Measurements from ENCODE around the gene KLC3. TPM values are rescaled to one million over a fixed set of nuclear protein-coding genes. Genes with fewer than 3 reads are reported as not detected.
"Not testable (repeated sequence)": the region's sequence is repeated elsewhere in the genome, so short reads cannot be mapped to it uniquely, and the experiment has no call there.

KLC3 gene
- polyA plus RNA-seq, 4 donors: 0.06 TPM; not detected in 3

DNA sequence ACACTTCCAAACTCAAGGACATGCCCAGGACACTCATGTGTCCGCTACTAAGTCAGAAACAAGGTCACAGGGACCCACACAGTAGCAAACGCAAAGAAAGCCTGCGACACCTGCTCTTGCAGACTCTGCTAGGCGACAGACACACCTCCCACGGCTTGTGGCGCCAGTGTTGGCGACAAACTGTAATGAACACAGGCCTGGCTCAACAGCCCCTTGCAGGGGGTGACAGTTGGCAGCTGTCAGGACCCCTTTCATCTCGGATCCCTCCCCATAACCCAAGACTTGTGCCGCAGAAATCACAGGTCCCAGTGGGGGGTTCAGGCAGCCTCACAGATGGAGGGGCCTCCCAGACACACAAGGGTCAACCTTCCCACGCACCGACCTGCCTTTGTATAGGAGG lies 18.2 kb upstream of the KLC3 start:
- DNase-seq (no peak), FAIRE-seq (no peak)
- H3K27me3 ChIP-seq (ENCODE audit: control insufficient read depth in 3 of 3, insufficient read depth in 3 of 3, low read length in 3 of 3): peaks cover 7 to 31% (median 20%) of the 10 kb centered on the region in 3 donors
- no peaks in the 10 kb centered on the region for H3K9me3 ChIP-seq (ENCODE audit: control insufficient read depth in 2 of 2, insufficient read depth in 1 of 2, low read depth in 1 of 2, low read length in 1 of 2)
- H3K36me3 ChIP-seq (ENCODE audit: control insufficient read depth in 3 of 3, insufficient read depth in 2 of 3, low read depth in 1 of 3, low read length in 3 of 3): no peaks in the 10 kb centered on the region
- H3K27ac ChIP-seq (ENCODE audit: low read depth in 1 of 3, low read length in 2 of 3): no peak overlapping the region
- peaks cover 0 to 8% (median 0%) of the 10 kb centered on the region in 3 donors for H3K4me1 ChIP-seq (ENCODE audit: control insufficient read depth in 3 of 3, insufficient read depth in 2 of 3, low read depth in 1 of 3, low read length in 2 of 3)
- no peak overlapping the region for H3K4me3 ChIP-seq (ENCODE audit: low read depth in 1 of 3, low read length in 3 of 3)
- WGBS, 3 donors: 20 to 33% (median 24%) methylated on average over 11 of the region's 11 CpGs

DNA sequence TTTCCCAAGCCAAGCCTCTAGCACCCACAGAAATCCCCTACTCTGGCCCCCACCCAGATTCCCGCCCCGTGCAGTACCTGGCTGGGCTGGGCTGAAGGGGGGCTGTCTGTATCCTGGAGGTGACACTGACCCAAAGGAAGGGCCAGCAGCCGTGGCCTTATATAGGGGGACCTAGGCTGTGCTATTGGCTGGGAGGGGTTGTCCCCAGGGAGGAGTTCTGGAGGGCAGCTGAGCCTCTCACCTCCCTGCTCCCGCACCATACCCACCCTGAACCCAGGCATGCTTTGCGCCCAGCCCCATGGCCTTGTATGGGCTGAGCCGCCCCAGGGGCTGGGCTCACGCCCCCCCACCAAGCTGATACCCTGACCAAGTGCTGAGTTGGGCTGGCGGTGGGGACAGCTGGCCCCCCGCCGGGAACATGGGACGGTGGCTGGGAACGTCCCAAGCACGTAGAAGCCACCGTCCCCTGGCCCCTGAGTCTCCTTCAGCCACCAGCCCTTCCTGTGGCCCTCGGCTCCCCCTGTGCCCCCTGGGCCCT lies 17.7 kb upstream of the KLC3 start, which contains the start of gene CKM:
TSS of gene CKM (minus strand) at position 132 of the 538 bp plus-strand sequence. CDS start 3,162 bp downstream, outside the sequence.
- H3K4me3 ChIP-seq (ENCODE audit: low read depth in 1 of 3, low read length in 3 of 3): peak within 1 kb of the TSS in 1 of 3 donors; percentile 24
- H3K9me3 ChIP-seq (ENCODE audit: control insufficient read depth in 2 of 2, insufficient read depth in 1 of 2, low read depth in 1 of 2, low read length in 1 of 2): no peaks in the 10 kb centered on the region
- no peaks in the 10 kb centered on the region for H3K36me3 ChIP-seq (ENCODE audit: control insufficient read depth in 3 of 3, insufficient read depth in 2 of 3, low read depth in 1 of 3, low read length in 3 of 3)
- DNase-seq: no peak
- H3K27me3 ChIP-seq (ENCODE audit: control insufficient read depth in 3 of 3, insufficient read depth in 3 of 3, low read length in 3 of 3): peaks cover 7 to 31% (median 18%) of the 10 kb centered on the region in 3 donors
- H3K4me1 ChIP-seq (ENCODE audit: control insufficient read depth in 3 of 3, insufficient read depth in 2 of 3, low read depth in 1 of 3, low read length in 2 of 3): peaks cover 0 to 8% (median 0%) of the 10 kb centered on the region in 3 donors
- WGBS, 3 donors: 38 to 43% (median 43%) methylated on average over 12 to 15 of the region's 15 CpGs
- no peak for FAIRE-seq
- H3K27ac ChIP-seq (ENCODE audit: low read depth in 1 of 3, low read length in 2 of 3): no peak within 1 kb of the TSS

DNA sequence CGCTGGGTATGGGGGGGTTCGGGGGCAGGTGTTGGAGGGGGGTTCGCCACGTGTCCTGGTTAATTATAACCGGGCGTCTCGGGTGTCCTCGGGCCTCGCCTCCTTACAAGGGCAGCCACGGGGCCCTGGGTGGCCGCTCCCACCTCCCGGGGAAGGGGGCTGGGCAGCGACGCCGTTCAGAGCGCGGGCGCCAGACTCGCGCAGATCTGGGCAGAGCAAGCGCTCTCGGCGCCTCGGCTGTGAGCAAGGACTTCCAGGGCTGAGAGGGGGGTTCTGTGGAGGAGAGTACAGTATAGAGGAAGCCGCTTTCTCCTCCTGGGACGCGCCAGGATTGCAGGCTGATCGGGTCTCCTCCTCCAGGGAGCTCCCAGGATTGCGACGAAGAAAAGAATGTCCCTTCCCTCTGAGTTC lies 16.9 kb upstream of the KLC3 start:
- H3K9me3 ChIP-seq (ENCODE audit: control insufficient read depth in 2 of 2, insufficient read depth in 1 of 2, low read depth in 1 of 2, low read length in 1 of 2): no peaks in the 10 kb centered on the region
- peaks cover 0 to 8% (median 0%) of the 10 kb centered on the region in 3 donors for H3K4me1 ChIP-seq (ENCODE audit: control insufficient read depth in 3 of 3, insufficient read depth in 2 of 3, low read depth in 1 of 3, low read length in 2 of 3)
- DNase-seq: peak in 1 of 2 donors; percentile 54
- H3K36me3 ChIP-seq (ENCODE audit: control insufficient read depth in 3 of 3, insufficient read depth in 2 of 3, low read depth in 1 of 3, low read length in 3 of 3): no peaks in the 10 kb centered on the region
- FAIRE-seq: no peak
- 2 to 5% (median 4%) methylated on average over 28 to 30 of the region's 30 CpGs for WGBS, 3 donors
- H3K27me3 ChIP-seq (ENCODE audit: control insufficient read depth in 3 of 3, insufficient read depth in 3 of 3, low read length in 3 of 3): peaks cover 7 to 31% (median 18%) of the 10 kb centered on the region in 3 donors
- H3K27ac ChIP-seq (ENCODE audit: low read depth in 1 of 3, low read length in 2 of 3): no peak overlapping the region
- peak overlapping the region in 1 of 3 donors; percentile 24 for H3K4me3 ChIP-seq (ENCODE audit: low read depth in 1 of 3, low read length in 3 of 3)

DNA sequence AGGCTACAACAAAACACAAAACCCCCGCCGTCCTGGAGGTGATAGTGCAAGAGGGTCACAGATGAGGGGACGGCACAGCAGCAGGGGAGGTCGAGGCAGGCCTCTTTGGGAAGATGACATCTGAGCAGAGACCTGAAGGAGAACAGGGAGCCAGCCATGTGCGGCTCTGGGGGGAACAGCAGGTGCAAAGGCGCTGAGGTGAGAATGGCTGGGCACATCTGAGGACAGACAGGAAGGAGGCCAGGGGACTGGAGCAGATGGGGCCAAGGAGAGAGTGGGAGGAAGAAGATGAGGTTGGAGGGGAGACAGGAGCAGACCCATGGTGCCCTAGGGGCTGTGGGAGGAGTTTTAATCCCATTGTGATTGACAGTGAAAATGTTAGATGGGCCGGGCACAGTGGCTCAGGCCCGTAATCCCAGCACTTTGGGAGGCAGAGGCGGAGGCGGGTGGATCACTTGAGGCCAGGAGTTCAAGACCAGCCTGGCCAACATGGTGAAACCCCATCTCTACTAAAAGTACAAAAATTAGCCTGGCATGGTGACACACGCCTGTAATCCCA lies 16.1 kb upstream of the KLC3 start:
- no peaks in the 10 kb centered on the region for H3K9me3 ChIP-seq (ENCODE audit: control insufficient read depth in 2 of 2, insufficient read depth in 1 of 2, low read depth in 1 of 2, low read length in 1 of 2)
- WGBS, 3 donors: 55 to 66% (median 66%) methylated on average over 11 of the region's 11 CpGs
- FAIRE-seq (no peak), DNase-seq (no peak)
- H3K36me3 ChIP-seq (ENCODE audit: control insufficient read depth in 3 of 3, insufficient read depth in 2 of 3, low read depth in 1 of 3, low read length in 3 of 3): no peaks in the 10 kb centered on the region
- no peak overlapping the region for H3K27ac ChIP-seq (ENCODE audit: low read depth in 1 of 3, low read length in 2 of 3)
- peaks cover 0 to 8% (median 0%) of the 10 kb centered on the region in 3 donors for H3K4me1 ChIP-seq (ENCODE audit: control insufficient read depth in 3 of 3, insufficient read depth in 2 of 3, low read depth in 1 of 3, low read length in 2 of 3)
- no peak overlapping the region for H3K4me3 ChIP-seq (ENCODE audit: low read depth in 1 of 3, low read length in 3 of 3)
- H3K27me3 ChIP-seq (ENCODE audit: control insufficient read depth in 3 of 3, insufficient read depth in 3 of 3, low read length in 3 of 3): peaks cover 7 to 27% (median 18%) of the 10 kb centered on the region in 3 donors

DNA sequence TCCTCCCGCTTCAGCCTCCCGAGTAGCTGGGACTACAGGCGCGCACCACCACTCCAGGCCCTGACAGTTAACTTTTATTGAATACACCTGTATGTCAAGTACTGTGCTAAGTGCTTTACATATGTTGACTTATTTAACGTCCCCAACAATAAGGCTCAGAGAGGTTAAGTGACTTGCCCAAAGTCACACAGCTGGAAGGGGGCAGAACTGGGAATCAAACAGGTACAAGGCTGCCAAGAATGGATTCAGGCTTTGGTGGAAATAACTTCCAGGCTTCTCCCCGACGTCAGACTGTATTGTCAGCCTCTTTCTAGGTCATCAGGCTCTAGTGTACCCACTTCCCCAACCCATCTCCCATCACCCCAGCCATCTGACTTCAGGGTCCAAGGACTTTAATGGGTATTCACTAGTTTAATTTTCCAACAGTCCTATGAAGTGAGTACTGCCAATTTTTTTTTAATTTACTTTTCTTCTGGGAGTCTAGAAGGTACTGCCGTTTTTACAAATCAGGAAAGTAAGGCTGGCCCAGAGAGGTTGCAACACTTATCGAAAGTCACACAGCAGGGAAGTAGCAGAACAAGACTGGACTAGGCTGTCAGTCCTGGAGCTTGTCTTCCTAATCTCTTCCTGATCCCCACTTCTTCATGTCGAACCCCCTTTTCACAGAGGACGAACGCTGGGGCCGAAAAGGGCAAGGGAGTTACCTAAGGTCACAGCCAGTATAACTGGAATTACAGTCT lies 13.0 kb upstream of the KLC3 start:
- H3K27ac ChIP-seq (ENCODE audit: low read depth in 1 of 3, low read length in 2 of 3): no peak overlapping the region
- no peaks in the 10 kb centered on the region for H3K36me3 ChIP-seq (ENCODE audit: control insufficient read depth in 3 of 3, insufficient read depth in 2 of 3, low read depth in 1 of 3, low read length in 3 of 3)
- H3K27me3 ChIP-seq (ENCODE audit: control insufficient read depth in 3 of 3, insufficient read depth in 3 of 3, low read length in 3 of 3): peaks cover 7 to 22% (median 14%) of the 10 kb centered on the region in 3 donors
- peaks cover 0 to 8% (median 0%) of the 10 kb centered on the region in 3 donors for H3K4me1 ChIP-seq (ENCODE audit: control insufficient read depth in 3 of 3, insufficient read depth in 2 of 3, low read depth in 1 of 3, low read length in 2 of 3)
- FAIRE-seq (no peak), DNase-seq (no peak)
- H3K9me3 ChIP-seq (ENCODE audit: control insufficient read depth in 2 of 2, insufficient read depth in 1 of 2, low read depth in 1 of 2, low read length in 1 of 2): no peaks in the 10 kb centered on the region
- WGBS, 3 donors: 62 to 76% (median 71%) methylated on average over 13 of the region's 13 CpGs
- H3K4me3 ChIP-seq (ENCODE audit: low read depth in 1 of 3, low read length in 3 of 3): no peak overlapping the region

DNA sequence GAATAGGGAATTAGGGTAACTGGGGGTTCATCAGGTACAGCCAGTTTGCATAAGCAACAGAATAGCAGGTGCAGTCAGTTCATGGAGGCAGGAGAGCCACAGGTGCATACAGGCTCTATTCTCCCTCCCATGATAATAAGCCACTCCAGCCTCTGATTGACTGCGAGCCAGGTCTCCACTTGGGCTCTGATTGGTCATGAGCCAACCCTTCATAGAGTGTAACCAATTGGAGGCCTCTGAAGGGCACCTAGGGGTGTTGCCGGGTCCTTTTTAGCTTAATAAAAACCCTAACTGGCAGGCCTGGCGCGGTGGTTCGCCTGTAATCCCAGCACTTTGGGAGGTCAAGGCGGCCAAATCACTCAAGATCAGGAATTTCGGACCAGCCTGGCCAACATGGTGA lies 9.1 kb upstream of the KLC3 start:
- no peaks in the 10 kb centered on the region for H3K4me1 ChIP-seq (ENCODE audit: control insufficient read depth in 3 of 3, insufficient read depth in 2 of 3, low read depth in 1 of 3, low read length in 2 of 3)
- no peaks in the 10 kb centered on the region for H3K9me3 ChIP-seq (ENCODE audit: control insufficient read depth in 2 of 2, insufficient read depth in 1 of 2, low read depth in 1 of 2, low read length in 1 of 2)
- DNase-seq (no peak), FAIRE-seq (no peak)
- H3K27ac ChIP-seq (ENCODE audit: low read depth in 1 of 3, low read length in 2 of 3): no peak overlapping the region
- WGBS, 3 donors: 78 to 83% (median 78%) methylated on average over 7 of the region's 7 CpGs
- no peaks in the 10 kb centered on the region for H3K36me3 ChIP-seq (ENCODE audit: control insufficient read depth in 3 of 3, insufficient read depth in 2 of 3, low read depth in 1 of 3, low read length in 3 of 3)
- peaks cover 0 to 3% (median 2%) of the 10 kb centered on the region in 3 donors for H3K27me3 ChIP-seq (ENCODE audit: control insufficient read depth in 3 of 3, insufficient read depth in 3 of 3, low read length in 3 of 3)
- H3K4me3 ChIP-seq (ENCODE audit: low read depth in 1 of 3, low read length in 3 of 3): no peak overlapping the region

DNA sequence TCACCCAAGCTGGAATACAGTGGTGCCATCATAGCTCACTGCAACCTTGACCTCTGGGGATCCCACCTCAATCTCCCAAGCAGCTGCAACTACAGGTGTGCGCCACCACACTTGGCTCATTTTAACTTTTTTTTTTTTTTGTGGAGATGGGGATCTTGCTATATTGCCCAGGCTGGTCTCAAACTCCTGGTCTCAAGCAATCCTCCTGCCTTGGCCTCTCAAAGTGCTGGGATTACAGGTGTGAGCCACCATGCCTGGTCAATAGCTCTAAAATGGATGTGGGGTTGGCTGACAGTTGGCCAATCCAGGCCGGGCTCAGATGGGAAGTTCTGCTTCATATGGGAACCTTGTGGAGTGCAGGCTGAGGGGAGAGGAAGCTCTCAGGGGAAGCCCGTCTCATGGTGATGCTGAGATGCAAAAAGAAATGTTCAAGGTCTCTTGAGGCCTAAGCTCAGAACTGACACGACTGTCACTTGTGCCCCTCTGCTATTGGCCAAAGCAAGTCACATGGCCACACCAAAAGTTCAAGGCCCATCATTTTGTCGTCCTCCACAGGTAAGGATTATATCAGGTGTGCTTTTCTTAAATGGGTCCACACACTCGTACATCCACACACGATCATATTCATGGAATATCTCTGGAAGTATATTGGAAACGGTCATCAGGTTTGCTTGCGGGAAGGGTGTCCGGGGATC lies 6.8 kb upstream of the KLC3 start:
- Histone ChIP-seq H3K36me3 (ENCODE audit: control insufficient read depth in 3 of 3, insufficient read depth in 2 of 3, low read depth in 1 of 3, low read length in 3 of 3) (no peaks in the 10 kb centered on the region), H3K27ac (ENCODE audit: low read depth in 1 of 3, low read length in 2 of 3) (no peak overlapping the region), H3K4me3 (ENCODE audit: low read depth in 1 of 3, low read length in 3 of 3) (no peak overlapping the region), H3K9me3 (ENCODE audit: control insufficient read depth in 2 of 2, insufficient read depth in 1 of 2, low read depth in 1 of 2, low read length in 1 of 2) (no peaks in the 10 kb centered on the region), H3K27me3 (ENCODE audit: control insufficient read depth in 3 of 3, insufficient read depth in 3 of 3, low read length in 3 of 3) (peaks cover 0 to 3% (median 2%) of the 10 kb centered on the region in 3 donors), H3K4me1 (ENCODE audit: control insufficient read depth in 3 of 3, insufficient read depth in 2 of 3, low read depth in 1 of 3, low read length in 2 of 3) (no peaks in the 10 kb centered on the region)
- no peak for DNase-seq
- WGBS, 3 donors: 78 to 80% (median 79%) methylated on average over 10 of the region's 10 CpGs
- FAIRE-seq: no peak

DNA sequence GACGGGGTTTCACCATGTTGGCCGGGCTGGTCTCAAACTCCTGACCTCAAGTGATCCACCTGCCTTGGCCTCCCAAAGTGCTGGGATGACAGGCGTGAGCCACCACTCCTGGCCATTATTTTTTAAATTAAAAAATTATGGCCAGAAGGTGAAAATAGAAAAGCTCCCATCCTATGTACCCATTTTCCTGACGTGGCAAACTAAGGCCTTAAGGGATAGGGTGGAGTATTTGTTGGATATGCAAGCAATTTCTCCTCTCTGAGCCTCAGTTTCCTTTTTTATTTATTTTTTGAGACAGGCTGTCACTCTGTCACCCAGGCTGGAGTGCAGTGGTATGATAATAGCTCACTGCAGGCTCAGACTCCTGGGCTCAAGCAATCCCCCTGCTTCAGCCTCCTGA lies 5.7 kb upstream of the KLC3 start:
- not testable (repeated sequence) for H3K27me3 ChIP-seq (ENCODE audit: control insufficient read depth in 3 of 3, insufficient read depth in 3 of 3, low read length in 3 of 3); H3K27ac ChIP-seq (ENCODE audit: low read depth in 1 of 3, low read length in 2 of 3); DNase-seq; FAIRE-seq; H3K4me3 ChIP-seq (ENCODE audit: low read depth in 1 of 3, low read length in 3 of 3); H3K9me3 ChIP-seq (ENCODE audit: control insufficient read depth in 2 of 2, insufficient read depth in 1 of 2, low read depth in 1 of 2, low read length in 1 of 2); H3K4me1 ChIP-seq (ENCODE audit: control insufficient read depth in 3 of 3, insufficient read depth in 2 of 3, low read depth in 1 of 3, low read length in 2 of 3); H3K36me3 ChIP-seq (ENCODE audit: control insufficient read depth in 3 of 3, insufficient read depth in 2 of 3, low read depth in 1 of 3, low read length in 3 of 3)
- 83 to 91% (median 90%) methylated on average over 4 of the region's 4 CpGs for WGBS, 3 donors

Measured in small intestine (tissue), 7 donors.